Transverse colon (tissue), 4 donors: ENCODE results near the gene KRT78.

Experiments
- CTCF ChIP-seq, 5 experiments: fragments of 200-600 bp in 3 of 5; fragments of 450-650 bp in 2 of 5; sonication (generic) in 3 of 5; IDR thresholded peaks; 1 replicate in 2 of 5; 2 replicates in 3 of 5; pipeline ENCODE4 v1.5.1; 2016 to 2017; ENCODE audit warnings: antibody characterized with exemption in 5 of 5, inconsistent platforms in 3 of 5, mild to moderate bottlenecking in 2 of 5, moderate library complexity in 1 of 5
- EP300 ChIP-seq: sonication (generic); formaldehyde crosslinking; IDR thresholded peaks from one replicate; pipeline ENCODE4 v1.6.1; 2017; ENCODE audit warnings: antibody characterized with exemption, low read depth
- POLR2A ChIP-seq: fragments of 450-650 bp; IDR thresholded peaks from one replicate; pipeline ENCODE4 v1.6.1; 2016; ENCODE audit warnings: antibody characterized with exemption, mild to moderate bottlenecking, moderate library complexity
- POLR2AphosphoS5 ChIP-seq, 3 donors: sonication (generic); formaldehyde crosslinking; IDR thresholded peaks; one replicate each; pipeline ENCODE4 v1.6.1; 2016; ENCODE audit warnings: antibody characterized with exemption in 3 of 3

- TF ChIP-seq POLR2A: no peak
- TF ChIP-seq POLR2AphosphoS5 (IDR thresholded peaks at IDR 0.05): no peak
- no peak for TF ChIP-seq CTCF (IDR thresholded peaks at IDR 0.05)
- TF ChIP-seq EP300: no peak
These were observed 46.4 kb downstream of the KRT78 start for GRCh38 chr12:52802442-52802841.
